ENCODE measurements around the gene CENPN. TPM values are rescaled to one million over a fixed set of nuclear protein-coding genes. Genes with fewer than 3 reads are reported as not detected.

Gene CENPN
- total RNA-seq, 1 donor from 2014 or later = 16.4 TPM

DNA sequence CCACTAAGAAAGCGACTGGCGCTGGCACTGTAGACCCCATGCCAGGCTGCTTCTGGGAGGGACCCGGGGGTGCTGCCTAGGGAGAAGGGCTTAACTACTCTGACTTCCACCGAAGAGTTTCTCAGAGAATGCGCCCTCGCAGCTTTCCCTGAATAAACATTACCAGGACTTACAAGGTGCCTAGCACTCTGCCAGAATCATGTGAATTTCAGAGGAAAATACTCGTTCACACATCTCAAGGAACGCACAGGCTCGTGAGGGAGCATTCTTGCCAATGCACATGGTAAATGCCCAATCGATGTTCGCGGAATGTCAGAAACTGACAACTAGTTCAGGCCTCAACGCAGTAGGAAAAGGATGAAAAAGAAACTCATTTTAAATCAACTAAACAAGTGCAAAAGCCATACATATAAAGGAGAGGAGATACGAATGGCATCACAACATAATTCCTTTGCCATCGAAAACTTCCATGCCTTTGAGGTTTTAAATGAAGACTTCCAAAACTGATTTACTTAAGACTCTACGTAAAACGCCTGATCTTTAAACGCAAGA, 1.3 kb upstream of the CENPN start:
- peaks cover 9% of the 10 kb centered on the region for H3K4me1 Mint-ChIP-seq (ENCODE audit: low read depth, unreplicated experiment)
- Histone ChIP-seq H4K20me1 (ENCODE audit: insufficient read depth, low read length) (peaks cover 39% of the 10 kb centered on the region), H3K4me3 (ENCODE audit: insufficient read depth, low read depth, low read length) (peak overlapping the region; percentile 88), H3K4me1 (ENCODE audit: insufficient read depth, low read length) (peaks cover 19% of the 10 kb centered on the region), H2AFZ (ENCODE audit: low read depth, low read length) (peak overlapping the region; percentile 99), H3K36me3 (ENCODE audit: insufficient read depth, low read length) (no peaks in the 10 kb centered on the region), H3K9me3 (ENCODE audit: insufficient read depth, low read depth, low read length) (no peaks in the 10 kb centered on the region), H3K9ac (ENCODE audit: low read length) (peak overlapping the region; percentile 99), H3K27ac (ENCODE audit: low read depth, low read length) (peak overlapping the region; percentile 100), H3K4me2 (ENCODE audit: low read length) (peak overlapping the region; percentile 93), H3K27me3 (ENCODE audit: insufficient read depth, low read length) (no peaks in the 10 kb centered on the region), H3K79me2 (ENCODE audit: insufficient read depth, low read length) (peaks cover 92% of the 10 kb centered on the region)
- H3K4me3 Mint-ChIP-seq (ENCODE audit: unreplicated experiment) = peak overlapping the region; percentile 94
- FAIRE-seq (no peak), DNase-seq (ENCODE audit: low read depth) (no peak)
- no peaks in the 10 kb centered on the region for H3K36me3 Mint-ChIP-seq (ENCODE audit: low read depth, unreplicated experiment)
- TF ChIP-seq, protein P1, sequence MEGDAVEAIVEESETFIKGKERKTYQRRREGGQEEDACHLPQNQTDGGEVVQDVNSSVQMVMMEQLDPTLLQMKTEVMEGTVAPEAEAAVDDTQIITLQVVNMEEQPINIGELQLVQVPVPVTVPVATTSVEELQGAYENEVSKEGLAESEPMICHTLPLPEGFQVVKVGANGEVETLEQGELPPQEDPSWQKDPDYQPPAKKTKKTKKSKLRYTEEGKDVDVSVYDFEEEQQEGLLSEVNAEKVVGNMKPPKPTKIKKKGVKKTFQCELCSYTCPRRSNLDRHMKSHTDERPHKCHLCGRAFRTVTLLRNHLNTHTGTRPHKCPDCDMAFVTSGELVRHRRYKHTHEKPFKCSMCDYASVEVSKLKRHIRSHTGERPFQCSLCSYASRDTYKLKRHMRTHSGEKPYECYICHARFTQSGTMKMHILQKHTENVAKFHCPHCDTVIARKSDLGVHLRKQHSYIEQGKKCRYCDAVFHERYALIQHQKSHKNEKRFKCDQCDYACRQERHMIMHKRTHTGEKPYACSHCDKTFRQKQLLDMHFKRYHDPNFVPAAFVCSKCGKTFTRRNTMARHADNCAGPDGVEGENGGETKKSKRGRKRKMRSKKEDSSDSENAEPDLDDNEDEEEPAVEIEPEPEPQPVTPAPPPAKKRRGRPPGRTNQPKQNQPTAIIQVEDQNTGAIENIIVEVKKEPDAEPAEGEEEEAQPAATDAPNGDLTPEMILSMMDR (IDR thresholded peaks at IDR 0.05; ENCODE audit: insufficient read depth, low read depth, low read length) = no peak
- no peak for TF ChIP-seq EZH2 (IDR thresholded peaks at IDR 0.05; ENCODE audit: insufficient read depth, low read length)
- no peaks in the 10 kb centered on the region for H3K27me3 Mint-ChIP-seq (ENCODE audit: low read depth, unreplicated experiment)
- H3K9me3 Mint-ChIP-seq (ENCODE audit: unreplicated experiment) = no peaks in the 10 kb centered on the region
- H3K27ac Mint-ChIP-seq (ENCODE audit: unreplicated experiment) = peak overlapping the region; percentile 86

DNA sequence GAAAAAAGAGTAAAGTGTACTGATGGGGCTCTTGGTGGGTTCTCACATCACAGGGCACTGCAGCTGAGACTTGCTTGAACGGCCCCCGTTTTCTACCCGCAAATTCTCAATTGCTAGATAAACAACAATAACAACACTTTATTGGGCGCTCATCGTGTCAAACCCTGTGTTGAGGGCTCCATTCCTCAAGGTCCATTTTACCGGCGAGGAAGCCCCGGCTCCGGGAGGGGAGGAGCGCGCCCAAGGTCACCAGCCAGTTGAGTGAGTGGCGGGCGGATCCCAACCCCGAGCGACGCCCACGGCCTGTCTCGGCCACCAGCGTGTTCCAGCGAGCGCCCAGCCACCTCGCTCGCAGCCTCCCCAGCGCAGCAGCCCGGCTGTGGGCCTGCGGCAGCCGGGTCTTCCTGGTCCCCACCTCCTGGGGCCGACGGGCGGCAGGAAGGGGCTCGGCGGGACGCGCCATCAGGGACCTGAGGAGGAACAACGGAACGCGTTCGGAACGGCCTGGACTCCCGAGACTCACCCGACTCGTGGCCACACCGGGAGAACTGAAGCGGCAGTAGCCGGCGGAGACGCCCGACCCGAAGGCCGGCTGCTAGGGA, 702 bp upstream of the CENPN start:
- peak overlapping the region; percentile 93 for H3K4me2 ChIP-seq (ENCODE audit: low read length)
- H3K9ac ChIP-seq (ENCODE audit: low read length) = peak overlapping the region; percentile 99
- peak overlapping the region; percentile 100 for H3K27ac ChIP-seq (ENCODE audit: low read depth, low read length)
- H3K27me3 ChIP-seq (ENCODE audit: insufficient read depth, low read length) = no peaks in the 10 kb centered on the region
- Mint-ChIP-seq H3K27me3 (ENCODE audit: low read depth, unreplicated experiment) (no peaks in the 10 kb centered on the region), H3K4me3 (ENCODE audit: unreplicated experiment) (peak overlapping the region; percentile 94), H3K36me3 (ENCODE audit: low read depth, unreplicated experiment) (no peaks in the 10 kb centered on the region), H3K27ac (ENCODE audit: unreplicated experiment) (peak overlapping the region; percentile 86), H3K4me1 (ENCODE audit: low read depth, unreplicated experiment) (peaks cover 9% of the 10 kb centered on the region), H3K9me3 (ENCODE audit: unreplicated experiment) (peaks cover 2% of the 10 kb centered on the region)
- no peaks in the 10 kb centered on the region for H3K9me3 ChIP-seq (ENCODE audit: insufficient read depth, low read depth, low read length)
- TF ChIP-seq, protein P1 (IDR thresholded peaks at IDR 0.05; ENCODE audit: insufficient read depth, low read depth, low read length) = no peak
- TF ChIP-seq EZH2 (IDR thresholded peaks at IDR 0.05; ENCODE audit: insufficient read depth, low read length) = no peak
- peaks cover 33% of the 10 kb centered on the region for H4K20me1 ChIP-seq (ENCODE audit: insufficient read depth, low read length)
- peak overlapping the region; percentile 88 for H3K4me3 ChIP-seq (ENCODE audit: insufficient read depth, low read depth, low read length)
- peaks cover 92% of the 10 kb centered on the region for H3K79me2 ChIP-seq (ENCODE audit: insufficient read depth, low read length)
- FAIRE-seq (no peak), DNase-seq (ENCODE audit: low read depth) (no peak)
- H3K36me3 ChIP-seq (ENCODE audit: insufficient read depth, low read length) = no peaks in the 10 kb centered on the region
- H3K4me1 ChIP-seq (ENCODE audit: insufficient read depth, low read length) = peaks cover 19% of the 10 kb centered on the region
- peak overlapping the region; percentile 99 for H2AFZ ChIP-seq (ENCODE audit: low read depth, low read length)

DNA sequence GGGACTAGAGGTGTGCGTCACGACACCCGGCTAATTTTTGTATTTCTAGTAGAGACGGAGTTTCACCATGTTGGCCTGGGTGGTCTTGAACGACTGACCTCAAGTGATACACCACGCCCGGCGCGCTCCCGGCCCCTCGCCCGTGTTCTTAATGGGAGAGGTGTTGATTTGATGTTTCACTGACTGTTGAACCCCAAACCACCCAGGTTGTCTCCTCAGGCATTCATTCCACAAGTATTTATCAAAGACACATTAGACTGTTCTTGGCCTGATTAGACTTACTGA, 1.4 kb downstream of the CENPN start:
- no peak overlapping the region for H3K27ac Mint-ChIP-seq (ENCODE audit: unreplicated experiment)
- peak overlapping the region; percentile 93 for H3K4me2 ChIP-seq (ENCODE audit: low read length)
- H3K9me3 Mint-ChIP-seq (ENCODE audit: unreplicated experiment) = peaks cover 2% of the 10 kb centered on the region
- peaks cover 13% of the 10 kb centered on the region for H3K36me3 ChIP-seq (ENCODE audit: insufficient read depth, low read length)
- H3K4me1 Mint-ChIP-seq (ENCODE audit: low read depth, unreplicated experiment) = peaks cover 7% of the 10 kb centered on the region
- no peaks in the 10 kb centered on the region for H3K27me3 ChIP-seq (ENCODE audit: insufficient read depth, low read length)
- TF ChIP-seq EZH2 (IDR thresholded peaks at IDR 0.05; ENCODE audit: insufficient read depth, low read length) = no peak
- H2AFZ ChIP-seq (ENCODE audit: low read depth, low read length) = no peak overlapping the region
- H3K9me3 ChIP-seq (ENCODE audit: insufficient read depth, low read depth, low read length) = no peaks in the 10 kb centered on the region
- H4K20me1 ChIP-seq (ENCODE audit: insufficient read depth, low read length) = peaks cover 22% of the 10 kb centered on the region
- H3K27me3 Mint-ChIP-seq (ENCODE audit: low read depth, unreplicated experiment) = no peaks in the 10 kb centered on the region
- H3K36me3 Mint-ChIP-seq (ENCODE audit: low read depth, unreplicated experiment) = no peaks in the 10 kb centered on the region
- H3K4me3 ChIP-seq (ENCODE audit: insufficient read depth, low read depth, low read length) = peak overlapping the region; percentile 88
- H3K4me1 ChIP-seq (ENCODE audit: insufficient read depth, low read length) = peaks cover 19% of the 10 kb centered on the region
- H3K9ac ChIP-seq (ENCODE audit: low read length) = peak overlapping the region; percentile 99
- no peak for DNase-seq (ENCODE audit: low read depth)
- H3K79me2 ChIP-seq (ENCODE audit: insufficient read depth, low read length) = peaks cover 78% of the 10 kb centered on the region
- FAIRE-seq = no peak
- peak overlapping the region; percentile 94 for H3K4me3 Mint-ChIP-seq (ENCODE audit: unreplicated experiment)
- no peak overlapping the region for H3K27ac ChIP-seq (ENCODE audit: low read depth, low read length)
